ENCODE results near the gene OR52B6. TPM values are rescaled to one million over a fixed set of nuclear protein-coding genes. Genes with fewer than 3 reads are reported as not detected.

OR52B6 gene
- total RNA-seq, 1 experiment from 2014 or later, result not detected

Other genes with a start within 250 kb of the OR52B6 start
- 0.39 TPM in 1 of 2 replicates, not detected in the other for gene OR51B5, start 237.4 kb upstream of the OR52B6 start, total RNA-seq (2014; rRNA removed; shearing (Covaris generic))
- gene OR51B6, start 229.4 kb upstream of the OR52B6 start, total RNA-seq (2014; rRNA removed; shearing (Covaris generic)), result not detected in 2 replicates
- not detected in 2 replicates for gene OR51M1, start 197.1 kb upstream of the OR52B6 start, total RNA-seq (2014; rRNA removed; shearing (Covaris generic))
- gene OR51Q1, start 158.8 kb upstream of the OR52B6 start, total RNA-seq (2014; rRNA removed; shearing (Covaris generic)), result not detected in 2 replicates
- gene OR51I1, start 139.4 kb upstream of the OR52B6 start, total RNA-seq (2014; rRNA removed; shearing (Covaris generic)), result not detected in 2 replicates
- not detected in 2 replicates for gene OR51I2, start 131.6 kb upstream of the OR52B6 start, total RNA-seq (2014; rRNA removed; shearing (Covaris generic))
- not detected in 2 replicates for gene OR52D1, start 92.2 kb upstream of the OR52B6 start, total RNA-seq (2014; rRNA removed; shearing (Covaris generic))
- not detected in 2 replicates for gene UBQLN3, start 70.9 kb upstream of the OR52B6 start, total RNA-seq (2014; rRNA removed; shearing (Covaris generic))
- 0.05 TPM in 1 of 2 replicates, not detected in the other for gene UBQLNL, start 64.2 kb upstream of the OR52B6 start, total RNA-seq (2014; rRNA removed; shearing (Covaris generic))
- not detected in 2 replicates for gene OR52H1, start 32.3 kb upstream of the OR52B6 start, total RNA-seq (2014; rRNA removed; shearing (Covaris generic))
- gene TRIM6, start 15.8 kb downstream of the OR52B6 start, total RNA-seq (2014; rRNA removed; shearing (Covaris generic)), result 24.1 and 26.2 TPM in 2 replicates
- 6.0 and 10.6 TPM in 2 replicates for gene TRIM34, start 44.1 kb downstream of the OR52B6 start, total RNA-seq (2014; rRNA removed; shearing (Covaris generic))
- 37.2 and 51.1 TPM in 2 replicates for gene TRIM5, start 104.2 kb downstream of the OR52B6 start, total RNA-seq (2014; rRNA removed; shearing (Covaris generic))
- 125 and 142 TPM in 2 replicates for gene TRIM22, start 108.9 kb downstream of the OR52B6 start, total RNA-seq (2014; rRNA removed; shearing (Covaris generic))
- not detected in 2 replicates for gene OR56B1, start 155.6 kb downstream of the OR52B6 start, total RNA-seq (2014; rRNA removed; shearing (Covaris generic))
- not detected in 2 replicates for gene OR52N4, start 173.4 kb downstream of the OR52B6 start, total RNA-seq (2014; rRNA removed; shearing (Covaris generic))
- gene OR52N5, start 202.5 kb downstream of the OR52B6 start, total RNA-seq (2014; rRNA removed; shearing (Covaris generic)), result not detected in 2 replicates
- not detected in 2 replicates for gene OR52N1, start 210.4 kb downstream of the OR52B6 start, total RNA-seq (2014; rRNA removed; shearing (Covaris generic))
- gene OR52N2, start 228.0 kb downstream of the OR52B6 start, total RNA-seq (2014; rRNA removed; shearing (Covaris generic)), result not detected in 2 replicates